ENCODE measurements around the gene REPS1.

The REPS1 gene

DNA sequence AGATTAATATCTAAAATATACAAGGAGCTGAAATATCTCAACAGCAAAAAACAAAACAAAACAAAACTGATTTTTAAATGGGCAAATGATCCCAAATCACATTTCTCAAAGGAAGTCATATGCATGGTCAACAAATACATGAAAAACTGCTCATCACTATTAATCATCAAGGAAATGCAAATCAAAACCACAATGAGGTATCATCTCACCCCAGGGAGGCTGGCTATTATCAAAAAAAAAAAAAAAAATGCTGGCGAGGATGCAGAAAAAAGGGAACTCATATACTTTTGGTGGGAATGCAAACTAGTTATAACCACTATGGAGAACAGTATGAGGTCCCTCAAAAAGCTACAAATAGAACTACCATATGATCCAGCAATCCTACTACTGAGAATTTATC lies 34.6 kb downstream of the REPS1 start:
- Histone ChIP-seq H3K9me3 (ENCODE audit: insufficient read depth, low read depth, low read length) (no peaks in the 10 kb centered on the region), H3K36me3 (ENCODE audit: insufficient read depth, low read length) (no peaks in the 10 kb centered on the region), H3K4me3 (ENCODE audit: low read length, poor library complexity, severe bottlenecking) (no peak overlapping the region), H3K79me2 (ENCODE audit: insufficient read depth, low read length) (peaks cover 89% of the 10 kb centered on the region), H3F3A (ENCODE audit: low read depth) (no peaks in the 10 kb centered on the region), H4K20me1 (ENCODE audit: insufficient read depth, low read length, poor library complexity, severe bottlenecking) (peaks cover 62% of the 10 kb centered on the region), H3K9ac (ENCODE audit: low read depth, low read length, poor library complexity, severe bottlenecking) (no peak overlapping the region), H3K9me2 (replicated peaks; ENCODE audit: low read depth, low read length) (no peaks in the 10 kb centered on the region), H2AFZ (ENCODE audit: low read length) (no peak overlapping the region), H3K4me1 (ENCODE audit: insufficient read depth, low read length, poor library complexity, severe bottlenecking) (peaks cover 12% of the 10 kb centered on the region), H3K27me3 (ENCODE audit: insufficient read depth, low read length, poor library complexity, severe bottlenecking) (no peaks in the 10 kb centered on the region), H3K4me2 (ENCODE audit: low read depth, low read length, poor library complexity, severe bottlenecking) (no peak overlapping the region)
- TF ChIP-seq EZH2phosphoT487 (IDR thresholded peaks at IDR 0.05; ENCODE audit: borderline replicate concordance) = no peak
- no peak for TF ChIP-seq CTCF (conservative IDR thresholded peaks at IDR 0.05; ENCODE audit: low read length)

GRCh38 chr6:138948546-138949179 lies 39.4 kb downstream of the REPS1 start:
- no peaks in the 10 kb centered on the region for H3K9me3 ChIP-seq (ENCODE audit: insufficient read depth, low read depth, low read length)
- peaks cover 12% of the 10 kb centered on the region for H3K4me1 ChIP-seq (ENCODE audit: insufficient read depth, low read length, poor library complexity, severe bottlenecking)
- H2AFZ ChIP-seq (ENCODE audit: low read length) = no peak overlapping the region
- TF ChIP-seq EZH2phosphoT487 (IDR thresholded peaks at IDR 0.05; ENCODE audit: borderline replicate concordance) (no peak), CTCF (conservative IDR thresholded peaks at IDR 0.05; ENCODE audit: low read length) (no peak)
- no peak overlapping the region for H3K4me2 ChIP-seq (ENCODE audit: low read depth, low read length, poor library complexity, severe bottlenecking)
- H3K9me2 ChIP-seq (replicated peaks; ENCODE audit: low read depth, low read length) = no peaks in the 10 kb centered on the region
- peaks cover 76% of the 10 kb centered on the region for H3K79me2 ChIP-seq (ENCODE audit: insufficient read depth, low read length)
- peaks cover 24% of the 10 kb centered on the region for H3K36me3 ChIP-seq (ENCODE audit: insufficient read depth, low read length)
- H3K27me3 ChIP-seq (ENCODE audit: insufficient read depth, low read length, poor library complexity, severe bottlenecking) = no peaks in the 10 kb centered on the region
- no peak overlapping the region for H3K4me3 ChIP-seq (ENCODE audit: low read length, poor library complexity, severe bottlenecking)
- H3K9ac ChIP-seq (ENCODE audit: low read depth, low read length, poor library complexity, severe bottlenecking) = no peak overlapping the region
- H3F3A ChIP-seq (ENCODE audit: low read depth) = no peaks in the 10 kb centered on the region
- H4K20me1 ChIP-seq (ENCODE audit: insufficient read depth, low read length, poor library complexity, severe bottlenecking) = peaks cover 31% of the 10 kb centered on the region

DNA sequence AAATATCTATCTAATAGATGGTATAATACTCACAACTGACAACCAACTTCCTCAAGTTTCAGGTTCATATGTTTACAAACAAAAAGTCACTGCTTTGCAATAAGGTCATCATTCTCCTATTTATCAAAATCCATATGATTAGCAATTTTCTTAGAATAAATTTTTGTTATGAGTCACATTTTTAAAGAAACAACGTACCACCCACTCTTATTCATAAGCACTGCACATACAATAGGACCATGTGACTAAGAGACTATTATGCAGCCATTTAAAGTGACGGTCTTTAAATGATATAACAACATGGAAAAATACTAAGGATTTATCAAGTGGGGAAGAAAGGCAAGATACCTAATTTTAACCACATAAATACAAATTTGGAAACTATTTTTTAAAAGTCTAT lies 40.0 kb downstream of the REPS1 start:
- H3K9ac ChIP-seq (ENCODE audit: low read depth, low read length, poor library complexity, severe bottlenecking) = no peak overlapping the region
- H3K4me1 ChIP-seq (ENCODE audit: insufficient read depth, low read length, poor library complexity, severe bottlenecking) = peaks cover 12% of the 10 kb centered on the region
- no peaks in the 10 kb centered on the region for H3K9me2 ChIP-seq (replicated peaks; ENCODE audit: low read depth, low read length)
- H3K36me3 ChIP-seq (ENCODE audit: insufficient read depth, low read length) = peaks cover 29% of the 10 kb centered on the region
- no peaks in the 10 kb centered on the region for H3K27me3 ChIP-seq (ENCODE audit: insufficient read depth, low read length, poor library complexity, severe bottlenecking)
- no peaks in the 10 kb centered on the region for H3K9me3 ChIP-seq (ENCODE audit: insufficient read depth, low read depth, low read length)
- peaks cover 69% of the 10 kb centered on the region for H3K79me2 ChIP-seq (ENCODE audit: insufficient read depth, low read length)
- H3K4me2 ChIP-seq (ENCODE audit: low read depth, low read length, poor library complexity, severe bottlenecking) = no peak overlapping the region
- no peak overlapping the region for H2AFZ ChIP-seq (ENCODE audit: low read length)
- H3K4me3 ChIP-seq (ENCODE audit: low read length, poor library complexity, severe bottlenecking) = no peak overlapping the region
- H3F3A ChIP-seq (ENCODE audit: low read depth) = no peaks in the 10 kb centered on the region
- peaks cover 28% of the 10 kb centered on the region for H4K20me1 ChIP-seq (ENCODE audit: insufficient read depth, low read length, poor library complexity, severe bottlenecking)
- no peak for TF ChIP-seq CTCF (conservative IDR thresholded peaks at IDR 0.05; ENCODE audit: low read length)
- no peak for TF ChIP-seq EZH2phosphoT487 (IDR thresholded peaks at IDR 0.05; ENCODE audit: borderline replicate concordance)

Data from Loucy (cell line).